SK-N-SH (cell line): Measurements from ENCODE around the gene TLX3. TPM values are rescaled to one million over a fixed set of nuclear protein-coding genes. Genes with fewer than 3 reads are reported as not detected.
A peak's percentile ranks its signal among the peaks of the same experiment; 100 is the strongest.

ENCODE experiments used
- CTCF ChIA-PET: fragments of 300-600, 350-600 bp; formaldehyde crosslinking; extraction: SDS; loops from one replicate; lab custom pipeline; 2021; lab: Yijun Ruan, JAX
- POLR2A ChIA-PET: fragments of 350-600 bp; sonication (Branson Sonifier 250); formaldehyde crosslinking; extraction: SDS; loops from one replicate; lab custom pipeline; 2020; ENCODE audit warnings: antibody characterized with exemption, inconsistent platforms; lab: Yijun Ruan, JAX
- DNase-seq: peaks from one replicate; pipeline ENCODE4 v3.0.0; 2012
- H2AFZ ChIP-seq: fragments of 200-600 bp; sonication (generic); 2 replicates; pipeline ENCODE4 v1.8.1; 2016; ENCODE audit warnings: antibody characterized with exemption, mild to moderate bottlenecking, low read depth
- H3F3A ChIP-seq: fragments of 200-600 bp; sonication (generic); replicated peaks from 2 replicates; pipeline ENCODE3; 2016; ENCODE audit warnings: antibody characterized with exemption, mild to moderate bottlenecking; ENCODE audit not compliant: insufficient read depth
- H3K27ac ChIP-seq, 2 experiments: fragments of 200-500 bp in 1 of 2; fragments of 200-600 bp in 1 of 2; sonication (Bioruptor generic) in 1 of 2; sonication (generic), shearing (Covaris generic) in 1 of 2; 2 replicates each; pipeline versions ENCODE4 v1.5.1 to v1.6.1; 2014 to 2016; ENCODE audit warnings: low read depth in 2 of 2, inconsistent platforms in 1 of 2, low read length in 1 of 2, mild to moderate bottlenecking in 1 of 2, mixed read lengths in 1 of 2
- H3K27me3 ChIP-seq: fragments of 200-600 bp; sonication (generic), shearing (Covaris generic); 2 replicates; pipeline ENCODE4 v1.6.1; 2016; ENCODE audit warnings: mixed run types; ENCODE audit not compliant: insufficient read depth
- H3K36me3 ChIP-seq, 2 experiments: fragments of 200-500 bp in 1 of 2; fragments of 200-600 bp in 1 of 2; sonication (Bioruptor generic) in 1 of 2; sonication (generic) in 1 of 2; replicated peaks in 1 of 2; 2 replicates each; pipeline versions ENCODE3 to v1.5.1; 2014 to 2016; ENCODE audit warnings: low read length in 1 of 2, mild to moderate bottlenecking in 1 of 2; ENCODE audit not compliant: insufficient read depth in 2 of 2, control insufficient read depth in 1 of 2
- H3K4me1 ChIP-seq, 2 experiments: fragments of 200-500 bp in 1 of 2; fragments of 200-600 bp in 1 of 2; sonication (Bioruptor generic) in 1 of 2; sonication (generic), shearing (Covaris generic) in 1 of 2; 2 replicates each; pipeline versions ENCODE4 v1.5.1 to v1.6.1; 2014 to 2016; ENCODE audit warnings: low read depth in 1 of 2, low read length in 1 of 2, mixed run types in 1 of 2; ENCODE audit not compliant: insufficient read depth in 2 of 2, control insufficient read depth in 1 of 2
- H3K4me2 ChIP-seq: fragments of 200-600 bp; sonication (generic), shearing (Covaris generic); 2 replicates; pipeline ENCODE4 v1.6.1; 2017; ENCODE audit warnings: mixed run types
- H3K4me3 ChIP-seq, 2 experiments: fragments of 200-500 bp in 1 of 2; fragments of 200-600 bp in 1 of 2; sonication (Bioruptor generic) in 1 of 2; sonication (generic), shearing (Covaris generic) in 1 of 2; 2 replicates each; pipeline versions ENCODE4 v1.5.1 to v1.8.1; 2014 to 2016; ENCODE audit warnings: low read depth in 2 of 2, inconsistent platforms in 1 of 2, low read length in 1 of 2, mild to moderate bottlenecking in 1 of 2, mixed read lengths in 1 of 2, moderate library complexity in 1 of 2
- H3K79me2 ChIP-seq: fragments of 200-600 bp; sonication (generic); 2 replicates; pipeline ENCODE4 v1.8.1; 2017; ENCODE audit warnings: mild to moderate bottlenecking; ENCODE audit not compliant: insufficient read depth
- H3K9ac ChIP-seq: fragments of 200-600 bp; sonication (generic); 2 replicates; pipeline ENCODE4 v1.6.1; 2017; ENCODE audit warnings: mixed run types
- H3K9me2 ChIP-seq: fragments of 200-600 bp; sonication (generic); 2 replicates; pipeline ENCODE4 v1.6.1; 2017; ENCODE audit warnings: mixed run types
- H3K9me3 ChIP-seq: fragments of 200-600 bp; sonication (generic); 2 replicates; pipeline ENCODE4 v1.6.1; 2017; ENCODE audit warnings: mixed run types, mild to moderate bottlenecking, moderate library complexity
- H4K20me1 ChIP-seq: fragments of 200-600 bp; sonication (generic); 2 replicates; pipeline ENCODE4 v1.6.1; 2017; ENCODE audit warnings: mild to moderate bottlenecking, mixed run types; ENCODE audit not compliant: insufficient read depth
- YY1 ChIP-seq: IDR thresholded peaks from 2 replicates; pipeline ENCODE4 v1.4.0; 2012; ENCODE audit warnings: low read depth, mild to moderate bottlenecking
- WGBS: methylation state at CpG from one replicate; pipeline ENCODE4 v1.1.6; 2017; ENCODE audit warnings: low lambda C conversion rate; 5-methylcytosine and 5-hydroxymethylcytosine counted together
- polyA plus RNA-seq, 3 experiments: library from polyadenylated mRNA; depleted of rRNA; stranded (reverse); fragments of >200 nt; gene quantifications; 2 replicates each; pipeline ENCODE4 v1.2.3, GENCODE V29; 2012
- TF ChIP-seq, protein P1 (sequence below): IDR thresholded peaks from 2 replicates; pipeline ENCODE4 v1.4.0; 2012; ENCODE audit warnings: low read depth
- TF ChIP-seq, protein P2 (sequence below): IDR thresholded peaks from 2 replicates; pipeline ENCODE4 v1.4.0; 2012; ENCODE audit warnings: low read depth, borderline replicate concordance
- TF ChIP-seq, protein P3 (sequence below): IDR thresholded peaks from 2 replicates; pipeline ENCODE4 v1.4.0; 2012; ENCODE audit warnings: low read depth, borderline replicate concordance
- TF ChIP-seq, protein P4 (sequence below): fragments of 200-600 bp; sonication (generic); IDR thresholded peaks from 2 replicates; pipeline ENCODE4 v1.6.1; 2017; ENCODE audit warnings: antibody characterized with exemption, mild to moderate bottlenecking, moderate library complexity

Gene TLX3
- polyA plus RNA-seq, 1 of the 3 experiments (the other 2 are of a cell fraction), result 4.7 TPM

DNA sequence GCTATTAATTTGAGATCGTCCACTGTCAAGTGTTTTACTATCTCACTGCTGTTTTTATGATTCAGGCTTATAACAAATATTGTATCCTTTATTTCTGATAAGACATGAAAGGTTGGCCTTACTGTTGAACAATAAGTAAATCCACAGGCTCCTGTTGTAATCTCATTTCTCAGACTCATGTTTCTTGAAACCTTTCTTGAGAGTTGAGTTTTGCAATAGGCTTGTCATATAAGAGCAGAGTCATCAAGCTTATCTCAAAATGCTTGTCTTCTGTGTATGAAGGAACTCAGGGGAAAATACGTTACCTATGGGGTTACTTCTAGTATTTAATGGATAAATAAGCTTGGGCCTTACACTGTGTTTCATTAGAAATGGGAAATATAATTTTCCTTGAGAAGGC, 9.2 kb upstream of the TLX3 start:
- Histone ChIP-seq H2AFZ (no peak overlapping the region), H3K27ac (peak overlapping the region in 1 of 2 experiments; percentile 72; a peak in 2 of 4 replicates), H3K79me2 (no peaks in the 10 kb centered on the region), H4K20me1 (no peaks in the 10 kb centered on the region), H3F3A (peaks cover 17% of the 10 kb centered on the region), H3K9me3 (no peaks in the 10 kb centered on the region), H3K9me2 (no peaks in the 10 kb centered on the region), H3K36me3 (peaks cover 2 to 9% of the 10 kb centered on the region in 2 experiments), H3K4me1 (peaks cover 17 to 54% of the 10 kb centered on the region in 2 experiments), H3K4me2 (no peak overlapping the region), H3K4me3 (no peak overlapping the region), H3K9ac (no peak overlapping the region), H3K27me3 (no peaks in the 10 kb centered on the region)
- 97% methylated on average over 2 of the region's 2 CpGs for WGBS
- ChIA-PET CTCF (interaction anchor here (0.6 to 3.1 kb wide), 5 partner anchors 10 to 599 kb away, joined by 3 to 11 read pairs (median 6); partner anchors contain the start of gene TLX3), POLR2A (interaction anchor here (2.3 kb wide), 1 partner anchor 9 kb away, joined by 8 read pairs; the partner anchor contains the start of gene TLX3)
- TF ChIP-seq, protein P1, sequence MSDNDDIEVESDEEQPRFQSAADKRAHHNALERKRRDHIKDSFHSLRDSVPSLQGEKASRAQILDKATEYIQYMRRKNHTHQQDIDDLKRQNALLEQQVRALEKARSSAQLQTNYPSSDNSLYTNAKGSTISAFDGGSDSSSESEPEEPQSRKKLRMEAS, result no peak
- TF ChIP-seq, protein P2, sequence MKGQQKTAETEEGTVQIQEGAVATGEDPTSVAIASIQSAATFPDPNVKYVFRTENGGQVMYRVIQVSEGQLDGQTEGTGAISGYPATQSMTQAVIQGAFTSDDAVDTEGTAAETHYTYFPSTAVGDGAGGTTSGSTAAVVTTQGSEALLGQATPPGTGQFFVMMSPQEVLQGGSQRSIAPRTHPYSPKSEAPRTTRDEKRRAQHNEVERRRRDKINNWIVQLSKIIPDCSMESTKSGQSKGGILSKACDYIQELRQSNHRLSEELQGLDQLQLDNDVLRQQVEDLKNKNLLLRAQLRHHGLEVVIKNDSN, result no peak
- TF ChIP-seq, protein P3, sequence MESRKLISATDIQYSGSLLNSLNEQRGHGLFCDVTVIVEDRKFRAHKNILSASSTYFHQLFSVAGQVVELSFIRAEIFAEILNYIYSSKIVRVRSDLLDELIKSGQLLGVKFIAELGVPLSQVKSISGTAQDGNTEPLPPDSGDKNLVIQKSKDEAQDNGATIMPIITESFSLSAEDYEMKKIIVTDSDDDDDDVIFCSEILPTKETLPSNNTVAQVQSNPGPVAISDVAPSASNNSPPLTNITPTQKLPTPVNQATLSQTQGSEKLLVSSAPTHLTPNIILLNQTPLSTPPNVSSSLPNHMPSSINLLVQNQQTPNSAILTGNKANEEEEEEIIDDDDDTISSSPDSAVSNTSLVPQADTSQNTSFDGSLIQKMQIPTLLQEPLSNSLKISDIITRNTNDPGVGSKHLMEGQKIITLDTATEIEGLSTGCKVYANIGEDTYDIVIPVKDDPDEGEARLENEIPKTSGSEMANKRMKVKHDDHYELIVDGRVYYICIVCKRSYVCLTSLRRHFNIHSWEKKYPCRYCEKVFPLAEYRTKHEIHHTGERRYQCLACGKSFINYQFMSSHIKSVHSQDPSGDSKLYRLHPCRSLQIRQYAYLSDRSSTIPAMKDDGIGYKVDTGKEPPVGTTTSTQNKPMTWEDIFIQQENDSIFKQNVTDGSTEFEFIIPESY, result no peak
- no peak for DNase-seq

DNA sequence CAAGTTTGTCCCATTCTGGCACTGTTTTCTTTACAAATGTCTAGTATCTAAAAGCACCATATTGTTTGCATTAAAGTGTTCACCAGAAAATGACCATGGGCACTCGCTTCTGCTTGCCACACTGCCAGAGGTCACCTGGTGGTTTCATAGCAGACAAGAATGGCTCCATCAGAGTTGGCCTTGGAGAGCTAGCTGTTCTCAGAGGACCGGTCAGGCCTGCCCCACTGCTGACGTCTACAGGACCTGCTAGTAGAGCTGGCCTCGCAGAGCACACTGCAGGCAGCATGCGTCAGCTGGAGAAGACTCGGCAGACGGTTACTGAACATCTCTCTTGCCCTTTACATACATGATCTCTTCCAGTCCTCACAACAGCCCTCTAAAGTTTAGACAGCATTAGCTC, 8.7 kb upstream of the TLX3 start:
- no peaks in the 10 kb centered on the region for H3K79me2 ChIP-seq
- peaks cover 2 to 9% of the 10 kb centered on the region in 2 experiments for H3K36me3 ChIP-seq
- no peaks in the 10 kb centered on the region for H4K20me1 ChIP-seq
- H3K27ac ChIP-seq, result peak overlapping the region in 1 of 2 experiments; percentile 72; a peak in 1 of 4 replicates
- H3K4me2 ChIP-seq, result no peak overlapping the region
- CTCF ChIA-PET, result interaction anchor here (1.6 to 3.1 kb wide), 2 partner anchors 27 to 42 kb away, joined by 6 to 11 read pairs; no protein-coding TSS in a partner anchor
- no peaks in the 10 kb centered on the region for H3K9me2 ChIP-seq
- WGBS, result 87% methylated on average over 7 of the region's 7 CpGs
- TF ChIP-seq YY1, result no peak
- TF ChIP-seq, protein P3, result no peak
- TF ChIP-seq, protein P4, sequence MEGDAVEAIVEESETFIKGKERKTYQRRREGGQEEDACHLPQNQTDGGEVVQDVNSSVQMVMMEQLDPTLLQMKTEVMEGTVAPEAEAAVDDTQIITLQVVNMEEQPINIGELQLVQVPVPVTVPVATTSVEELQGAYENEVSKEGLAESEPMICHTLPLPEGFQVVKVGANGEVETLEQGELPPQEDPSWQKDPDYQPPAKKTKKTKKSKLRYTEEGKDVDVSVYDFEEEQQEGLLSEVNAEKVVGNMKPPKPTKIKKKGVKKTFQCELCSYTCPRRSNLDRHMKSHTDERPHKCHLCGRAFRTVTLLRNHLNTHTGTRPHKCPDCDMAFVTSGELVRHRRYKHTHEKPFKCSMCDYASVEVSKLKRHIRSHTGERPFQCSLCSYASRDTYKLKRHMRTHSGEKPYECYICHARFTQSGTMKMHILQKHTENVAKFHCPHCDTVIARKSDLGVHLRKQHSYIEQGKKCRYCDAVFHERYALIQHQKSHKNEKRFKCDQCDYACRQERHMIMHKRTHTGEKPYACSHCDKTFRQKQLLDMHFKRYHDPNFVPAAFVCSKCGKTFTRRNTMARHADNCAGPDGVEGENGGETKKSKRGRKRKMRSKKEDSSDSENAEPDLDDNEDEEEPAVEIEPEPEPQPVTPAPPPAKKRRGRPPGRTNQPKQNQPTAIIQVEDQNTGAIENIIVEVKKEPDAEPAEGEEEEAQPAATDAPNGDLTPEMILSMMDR, result no peak
- TF ChIP-seq, protein P2, result no peak
- TF ChIP-seq, all 33 proteins: peak for 0
- no peak overlapping the region for H3K9ac ChIP-seq
- POLR2A ChIA-PET, result interaction anchor here (2.3 kb wide), 1 partner anchor 9 kb away, joined by 8 read pairs; the partner anchor contains the start of gene TLX3
- H2AFZ ChIP-seq, result no peak overlapping the region
- no peaks in the 10 kb centered on the region for H3K9me3 ChIP-seq
- H3K4me3 ChIP-seq, result no peak overlapping the region
- H3F3A ChIP-seq, result peaks cover 12% of the 10 kb centered on the region
- H3K27me3 ChIP-seq, result no peaks in the 10 kb centered on the region
- peaks cover 11 to 58% of the 10 kb centered on the region in 2 experiments for H3K4me1 ChIP-seq
- no peak for DNase-seq
